ENCODE results near the gene RUNX3.

Gene RUNX3

GRCh38 chr1:24946861-24947658 is 17.0 kb upstream of the RUNX3 start:
- DNase-seq: peak; percentile 34

GRCh38 chr1:24945354-24946326 is 15.6 kb upstream of the RUNX3 start:
- no peak for DNase-seq

- no peak for DNase-seq
Observed at GRCh38 chr1:24944318-24944717, 14.2 kb upstream of the RUNX3 start.

GRCh38 chr1:24942789-24943188 is 12.7 kb upstream of the RUNX3 start:
- no peak for DNase-seq

- DNase-seq: no peak
Observed at GRCh38 chr1:24941564-24941963, 11.5 kb upstream of the RUNX3 start.

GRCh38 chr1:24940231-24940630 is 10.2 kb upstream of the RUNX3 start:
- DNase-seq: no peak

- no peak for DNase-seq
Observed at GRCh38 chr1:24939675-24940193, 9.7 kb upstream of the RUNX3 start.

- DNase-seq: no peak
Observed at GRCh38 chr1:24939040-24939674, 9.1 kb upstream of the RUNX3 start.

- no peak for DNase-seq
Observed at GRCh38 chr1:24938276-24938675, 8.2 kb upstream of the RUNX3 start.

GRCh38 chr1:24936684-24937083 is 6.6 kb upstream of the RUNX3 start:
- peak; percentile 51 for DNase-seq

- DNase-seq: no peak
Observed at GRCh38 chr1:24935615-24936484, 5.8 kb upstream of the RUNX3 start.

GRCh38 chr1:24935196-24935526 is 5.1 kb upstream of the RUNX3 start:
- DNase-seq: no peak

- DNase-seq: no peak
Observed at GRCh38 chr1:24934310-24935195, 4.5 kb upstream of the RUNX3 start.

GRCh38 chr1:24933468-24933867 is 3.4 kb upstream of the RUNX3 start:
- no peak for DNase-seq

GRCh38 chr1:24932725-24933294 is 2.7 kb upstream of the RUNX3 start:
- no peak for DNase-seq

GRCh38 chr1:24932284-24932683 is 2.2 kb upstream of the RUNX3 start:
- no peak for DNase-seq

- no peak for DNase-seq
Observed at GRCh38 chr1:24931468-24932231, 1.6 kb upstream of the RUNX3 start.

GRCh38 chr1:24931146-24931467 is 1.0 kb upstream of the RUNX3 start:
- DNase-seq: no peak

- peak; percentile 42 for DNase-seq
Observed at GRCh38 chr1:24929398-24930259, 447 bp downstream of the RUNX3 start.

Data from fibroblast of skin of scalp (primary cell).